Fibroblast of peridontal ligament (primary cell): ENCODE measurements around the gene GALNT16.

Experiments
- DNase-seq: peaks from one replicate; pipeline ENCODE4 v3.0.0-alpha.2; 2010; ENCODE audit errors: extremely low read depth

The GALNT16 gene

GRCh38 chr14:69335371-69335771 is 75.4 kb downstream of the GALNT16 start:
- DNase-seq, result peak; percentile 43

- no peak for DNase-seq
These were observed 78.0 kb downstream of the GALNT16 start for GRCh38 chr14:69337984-69338383.

- no peak for DNase-seq
These were observed 79.5 kb downstream of the GALNT16 start for GRCh38 chr14:69339426-69339825.

GRCh38 chr14:69342928-69343525 is 83.1 kb downstream of the GALNT16 start:
- DNase-seq, result no peak

- no peak for DNase-seq
These were observed 84.2 kb downstream of the GALNT16 start for GRCh38 chr14:69344171-69344570.

GRCh38 chr14:69345402-69345801 is 85.4 kb downstream of the GALNT16 start:
- no peak for DNase-seq

GRCh38 chr14:69346710-69347109 is 86.8 kb downstream of the GALNT16 start:
- no peak for DNase-seq

GRCh38 chr14:69349091-69349777 is 89.3 kb downstream of the GALNT16 start:
- DNase-seq, result no peak

GRCh38 chr14:69350892-69351291 is 90.9 kb downstream of the GALNT16 start:
- DNase-seq, result no peak

GRCh38 chr14:69351385-69351784 is 91.4 kb downstream of the GALNT16 start:
- DNase-seq, result no peak

- DNase-seq, result no peak
These were observed 92.0 kb downstream of the GALNT16 start for GRCh38 chr14:69351911-69352310.

GRCh38 chr14:69353168-69353567 is 93.2 kb downstream of the GALNT16 start:
- no peak for DNase-seq

- no peak for DNase-seq
These were observed 94.6 kb downstream of the GALNT16 start for GRCh38 chr14:69354383-69355153.

- DNase-seq, result no peak
These were observed 95.2 kb downstream of the GALNT16 start for GRCh38 chr14:69355154-69355597.

GRCh38 chr14:69355607-69356281 is 95.8 kb downstream of the GALNT16 start:
- DNase-seq, result peak; percentile 84

- no peak for DNase-seq
These were observed 97.1 kb downstream of the GALNT16 start for GRCh38 chr14:69356903-69357543.

GRCh38 chr14:69357544-69358200 is 97.7 kb downstream of the GALNT16 start:
- no peak for DNase-seq

- no peak for DNase-seq
These were observed 98.4 kb downstream of the GALNT16 start for GRCh38 chr14:69358233-69358963.

GRCh38 chr14:69358966-69359365 is 99.0 kb downstream of the GALNT16 start:
- DNase-seq, result no peak

GRCh38 chr14:69360438-69361108 is 100.6 kb downstream of the GALNT16 start:
- DNase-seq, result no peak
